Spinal cord (tissue), 10 donors: ENCODE data around the gene NR2F1. TPM values are rescaled to one million over a fixed set of nuclear protein-coding genes. Genes with fewer than 3 reads are reported as not detected.
"Not testable (repeated sequence)": the region's sequence is repeated elsewhere in the genome, so short reads cannot be mapped to it uniquely, and the experiment has no call there.

ENCODE experiments used
- DNase-seq, 6 donors: peaks; one replicate each; pipeline versions ENCODE4 v3.0.0 to v3.0.0-alpha.2; 2013 to 2015; ENCODE audit warnings: low spot score in 6 of 6, low read depth in 4 of 6
- H3K27ac ChIP-seq: one replicate; pipeline ENCODE4 v1.5.1; 2013; ENCODE audit warnings: low read depth, low read length, control low read depth
- H3K27me3 ChIP-seq: one replicate; pipeline ENCODE4 v1.6.1; 2013; ENCODE audit warnings: low read length; ENCODE audit not compliant: control insufficient read depth, insufficient read depth
- H3K36me3 ChIP-seq: one replicate; pipeline ENCODE4 v1.6.1; 2013; ENCODE audit warnings: low read length; ENCODE audit not compliant: control insufficient read depth, insufficient read depth
- H3K4me1 ChIP-seq: one replicate; pipeline ENCODE4 v1.6.1; 2013; ENCODE audit warnings: low read length; ENCODE audit not compliant: control insufficient read depth, insufficient read depth
- H3K4me3 ChIP-seq: one replicate; pipeline ENCODE4 v1.5.1; 2013; ENCODE audit warnings: low read depth, low read length, control low read depth
- H3K9me3 ChIP-seq: one replicate; pipeline ENCODE4 v1.6.1; 2013; ENCODE audit warnings: low read length; ENCODE audit not compliant: control insufficient read depth, insufficient read depth
- WGBS: methylation state at CpG from one replicate; pipeline ENCODE4 v1.1.5; 2013; ENCODE audit warnings: missing lambda C conversion rate; ENCODE audit not compliant: insufficient coverage; 5-methylcytosine and 5-hydroxymethylcytosine counted together
- long read RNA-seq, 4 donors: transcript quantifications; one replicate each; lab custom pipeline, GENCODE V29; 2026
- polyA plus RNA-seq, 2 donors: library from polyadenylated mRNA; unstranded; fragments of 120-200 nt; gene quantifications; one replicate each; pipeline ENCODE4 v1.2.1, GENCODE V29; 2013; ENCODE audit not compliant: insufficient read length in 2 of 2
- total RNA-seq, 2 donors: library from RNA; depleted of rRNA in 1 of 2; stranded (reverse); fragments of 120-200 nt in 1 of 2; fragments of >200 nt in 1 of 2; gene quantifications; one replicate each; pipeline versions ENCODE4 v1.2.3 to v1.2.4, GENCODE V29; 2013 to 2014
- donor health status: healthy.

The NR2F1 gene
- total RNA-seq (100 to 1,000 TPM in 1 of 2 donors, 10 to 100 TPM in 1; 64.5 to 126 TPM), polyA plus RNA-seq (100 to 1,000 TPM; 239 to 249 TPM)
- long read RNA-seq, donor 1, transcript NR2F1-206 (3 exons, 3,841 nt) = major isoform, 34 of 52 reads
- long read RNA-seq, donor 1, partial matches to known transcripts = 18 of 52 reads
- long read RNA-seq, donor 1, other reads (novel, unspliced or antisense) = 0 of 52 reads
- long read RNA-seq, donor 2, transcript NR2F1-206 (3 exons, 3,841 nt) = major isoform, 12 of 23 reads
- long read RNA-seq, donor 2, partial matches to known transcripts = 11 of 23 reads
- long read RNA-seq, donor 2, other reads (novel, unspliced or antisense) = 0 of 23 reads
- long read RNA-seq, donor 3, transcript NR2F1-206 (3 exons, 3,841 nt) = major isoform, 19 of 44 reads
- long read RNA-seq, donor 3, partial matches to known transcripts = 25 of 44 reads
- long read RNA-seq, donor 3, other reads (novel, unspliced or antisense) = 0 of 44 reads
- long read RNA-seq, donor 4, transcript NR2F1-206 (3 exons, 3,841 nt) = major isoform, 23 of 47 reads
- long read RNA-seq, donor 4, partial matches to known transcripts = 24 of 47 reads
- long read RNA-seq, donor 4, other reads (novel, unspliced or antisense) = 0 of 47 reads

GRCh38 chr5:93582677-93583438 lies at the start of gene NR2F1:
Gene NR2F1 (plus strand): TSS chr5:93583222. CDS start chr5:93585024, 1,802 bp downstream.
- peak; percentile 89 to 98 (median 94) for DNase-seq
- peak within 1 kb of the TSS; percentile 61 for H3K4me3 ChIP-seq
- H3K9me3 ChIP-seq = no peaks in the 10 kb centered on the region
- H3K27ac ChIP-seq = peak within 1 kb of the TSS; percentile 92
- peaks cover 5% of the 10 kb centered on the region for H3K36me3 ChIP-seq
- H3K4me1 ChIP-seq = peaks cover 22% of the 10 kb centered on the region
- 0% methylated on average over 12 of the region's 21 CpGs for WGBS
- H3K27me3 ChIP-seq = no peaks in the 10 kb centered on the region

- H3K4me3 ChIP-seq = no peak overlapping the region
- no peaks in the 10 kb centered on the region for H3K9me3 ChIP-seq
- no peak for DNase-seq
- no peaks in the 10 kb centered on the region for H3K27me3 ChIP-seq
- no peaks in the 10 kb centered on the region for H3K4me1 ChIP-seq
- H3K27ac ChIP-seq = no peak overlapping the region
- peaks cover 2% of the 10 kb centered on the region for H3K36me3 ChIP-seq
- WGBS = 100% methylated on average over 1 of the region's 4 CpGs
These were observed 37.1 kb upstream of the NR2F1 start for GRCh38 chr5:93545872-93546271.

GRCh38 chr5:93549594-93549993 lies 33.4 kb upstream of the NR2F1 start:
- H3K4me1 ChIP-seq, H3K27ac ChIP-seq, H3K4me3 ChIP-seq, H3K36me3 ChIP-seq, DNase-seq, H3K27me3 ChIP-seq, H3K9me3 ChIP-seq: not testable (repeated sequence)
- no CpG with 5 or more reads among the region's 3 CpGs for WGBS

GRCh38 chr5:93557021-93557604 lies 25.9 kb upstream of the NR2F1 start:
- Histone ChIP-seq H3K4me1 (no peaks in the 10 kb centered on the region), H3K4me3 (no peak overlapping the region), H3K36me3 (peaks cover 4% of the 10 kb centered on the region), H3K9me3 (no peaks in the 10 kb centered on the region), H3K27me3 (no peaks in the 10 kb centered on the region), H3K27ac (no peak overlapping the region)
- no peak for DNase-seq
- no CpG with 5 or more reads among the region's 2 CpGs for WGBS

GRCh38 chr5:93566091-93566490 lies 16.9 kb upstream of the NR2F1 start:
- peaks cover 2% of the 10 kb centered on the region for H3K9me3 ChIP-seq
- H3K36me3 ChIP-seq = peaks cover 18% of the 10 kb centered on the region
- DNase-seq = no peak
- H3K4me3 ChIP-seq = no peak overlapping the region
- peaks cover 11% of the 10 kb centered on the region for H3K4me1 ChIP-seq
- peaks cover 3% of the 10 kb centered on the region for H3K27me3 ChIP-seq
- peak overlapping the region; percentile 19 for H3K27ac ChIP-seq

GRCh38 chr5:93567424-93567823 lies 15.6 kb upstream of the NR2F1 start:
- Histone ChIP-seq H3K27me3 (peaks cover 3% of the 10 kb centered on the region), H3K36me3 (peaks cover 19% of the 10 kb centered on the region), H3K27ac (no peak overlapping the region), H3K9me3 (peaks cover 2% of the 10 kb centered on the region), H3K4me1 (peaks cover 22% of the 10 kb centered on the region), H3K4me3 (no peak overlapping the region)
- peak in 1 of 6 donors; percentile 40 for DNase-seq
- no CpG with 5 or more reads among the region's 1 CpG for WGBS

GRCh38 chr5:93569300-93570160 lies 13.5 kb upstream of the NR2F1 start:
- peaks cover 2% of the 10 kb centered on the region for H3K9me3 ChIP-seq
- DNase-seq = peak in 1 of 6 donors; percentile 20
- H3K4me3 ChIP-seq = no peak overlapping the region
- 86% methylated on average over 6 of the region's 13 CpGs for whole genome bisulfite sequencing
- peaks cover 20% of the 10 kb centered on the region for H3K27me3 ChIP-seq
- peaks cover 41% of the 10 kb centered on the region for H3K4me1 ChIP-seq
- H3K27ac ChIP-seq = peak overlapping the region; percentile 69
- peaks cover 24% of the 10 kb centered on the region for H3K36me3 ChIP-seq

- Histone ChIP-seq H3K27ac (peak overlapping the region; percentile 92), H3K27me3 (peaks cover 23% of the 10 kb centered on the region), H3K36me3 (peaks cover 24% of the 10 kb centered on the region), H3K9me3 (peaks cover 2% of the 10 kb centered on the region), H3K4me1 (peaks cover 41% of the 10 kb centered on the region), H3K4me3 (peak overlapping the region; percentile 9)
- peak in 1 of 6 donors; percentile 28 for DNase-seq
- 41% methylated on average over 70 of the region's 70 CpGs for WGBS
These were observed 12.5 kb upstream of the NR2F1 start for GRCh38 chr5:93570294-93571113.
